IMR-90 (cell line): ENCODE measurements around the gene CHRNA7. TPM values are rescaled to one million over a fixed set of nuclear protein-coding genes. Genes with fewer than 3 reads are reported as not detected.

Experiments
- ATAC-seq: fragments of 200-7000 bp; cut with Tn5 transposase; 2 replicates; pipeline ENCODE4 v1.9.1; 2020; ENCODE audit warnings: low read depth, mild to moderate bottlenecking, moderate library complexity
- BruUV-seq: library from RNA; stranded (reverse); fragments of 400-500 nt; replicated peaks from 2 replicates; lab custom pipeline; 2021; lab: Mats Ljungman, UMichigan
- CTCF ChIA-PET: fragments of 300-600 bp; formaldehyde crosslinking; extraction: SDS; loops from one replicate; lab custom pipeline; 2021; ENCODE audit warnings: antibody characterized with exemption; lab: Yijun Ruan, JAX
- POLR2A ChIA-PET: fragments of 300-600 bp; sonication (Branson Sonifier 250); formaldehyde crosslinking; loops from one replicate; lab custom pipeline; 2022; ENCODE audit warnings: antibody characterized with exemption; ENCODE audit not compliant: unreplicated experiment; lab: Charles Lee
- DNase-seq: peaks from one replicate; pipeline ENCODE4 v3.0.0; 2013
- H2AFZ ChIP-seq: replicated peaks from 2 replicates; pipeline ENCODE3; 2013; ENCODE audit warnings: low read length, mild to moderate bottlenecking; ENCODE audit not compliant: poor library complexity
- H2AK5ac ChIP-seq: 2 replicates; pipeline ENCODE4 v1.6.1; 2013; ENCODE audit warnings: low read depth, low read length, inconsistent platforms
- H2AK9ac ChIP-seq: replicated peaks from 2 replicates; pipeline ENCODE3; 2013; ENCODE audit warnings: mild to moderate bottlenecking, low read depth, low read length, moderate library complexity; ENCODE audit not compliant: poor library complexity
- H2BK120ac ChIP-seq: 2 replicates; pipeline ENCODE4 v1.6.1; 2013; ENCODE audit warnings: low read depth, low read length, inconsistent platforms
- H2BK15ac ChIP-seq: 3 replicates; pipeline ENCODE4 v1.6.1; 2013; ENCODE audit warnings: low read depth, low read length, inconsistent platforms
- H2BK20ac ChIP-seq: 2 replicates; pipeline ENCODE4 v1.6.1; 2013; ENCODE audit warnings: low read depth, mild to moderate bottlenecking, inconsistent platforms, low read length, moderate library complexity
- H2BK5ac ChIP-seq: 2 replicates; pipeline ENCODE4 v1.6.1; 2013; ENCODE audit warnings: mild to moderate bottlenecking, low read depth, low read length, inconsistent platforms; ENCODE audit not compliant: poor library complexity, severe bottlenecking
- H3K14ac ChIP-seq: replicated peaks from 2 replicates; pipeline ENCODE4 v1.6.1; 2013; ENCODE audit warnings: low read depth, low read length, inconsistent platforms
- H3K18ac ChIP-seq: 2 replicates; pipeline ENCODE4 v1.6.1; 2013; ENCODE audit warnings: low read depth, low read length, control low read depth
- H3K23ac ChIP-seq: 2 replicates; pipeline ENCODE4 v1.6.1; 2013; ENCODE audit warnings: low read depth, low read length, inconsistent platforms
- H3K27ac ChIP-seq: 2 replicates; pipeline ENCODE4 v1.5.1; 2013; ENCODE audit warnings: mild to moderate bottlenecking, control low read depth, low read length; ENCODE audit not compliant: insufficient read depth
- H3K27me3 ChIP-seq: 2 replicates; pipeline ENCODE4 v1.6.1; 2013; ENCODE audit warnings: low read length; ENCODE audit not compliant: control insufficient read depth, insufficient read depth
- H3K36me3 ChIP-seq: 2 replicates; pipeline ENCODE4 v1.6.1; 2013; ENCODE audit warnings: low read length, mixed read lengths; ENCODE audit not compliant: control insufficient read depth, insufficient read depth
- H3K4ac ChIP-seq: 2 replicates; pipeline ENCODE4 v1.6.1; 2013; ENCODE audit warnings: low read depth, low read length, inconsistent platforms
- H3K4me1 ChIP-seq: 2 replicates; pipeline ENCODE4 v1.6.1; 2013; ENCODE audit warnings: low read length, mixed read lengths; ENCODE audit not compliant: control insufficient read depth, insufficient read depth
- H3K4me2 ChIP-seq: 2 replicates; pipeline ENCODE4 v1.6.1; 2013; ENCODE audit warnings: low read depth, mild to moderate bottlenecking, control low read depth, low read length, moderate library complexity
- H3K4me3 ChIP-seq: 2 replicates; pipeline ENCODE4 v1.5.1; 2013; ENCODE audit warnings: low read depth, mild to moderate bottlenecking, control low read depth, low read length, moderate library complexity; ENCODE audit not compliant: insufficient read depth
- H3K56ac ChIP-seq: 2 replicates; pipeline ENCODE4 v1.6.1; 2013; ENCODE audit warnings: low read length, inconsistent platforms; ENCODE audit not compliant: insufficient read depth; ENCODE audit errors: extremely low read depth
- H3K79me1 ChIP-seq, 2 experiments: 2 replicates each; pipeline ENCODE4 v1.6.1; 2013; ENCODE audit warnings: low read length in 2 of 2, inconsistent platforms in 1 of 2, low read depth in 1 of 2
- H3K9ac ChIP-seq: 2 replicates; pipeline ENCODE4 v1.6.1; 2013; ENCODE audit warnings: low read depth, low read length, control low read depth
- H3K9me1 ChIP-seq: 2 replicates; pipeline ENCODE4 v1.6.1; 2013; ENCODE audit warnings: low read length, inconsistent platforms; ENCODE audit not compliant: insufficient read depth
- H3K9me3 ChIP-seq: 2 replicates; pipeline ENCODE4 v1.6.1; 2013; ENCODE audit warnings: low read length; ENCODE audit not compliant: control insufficient read depth, insufficient read depth
- H4K20me1 ChIP-seq: 2 replicates; pipeline ENCODE4 v1.6.1; 2013; ENCODE audit warnings: low read length, inconsistent platforms; ENCODE audit not compliant: insufficient read depth
- H4K5ac ChIP-seq: 2 replicates; pipeline ENCODE4 v1.6.1; 2013; ENCODE audit warnings: mild to moderate bottlenecking, low read depth, low read length, control low read depth
- H4K8ac ChIP-seq, 2 experiments: 2 replicates each; pipeline ENCODE4 v1.6.1; 2013; ENCODE audit warnings: low read depth in 2 of 2, low read length in 2 of 2, control low read depth in 1 of 2, inconsistent platforms in 1 of 2
- H4K91ac ChIP-seq: 2 replicates; pipeline ENCODE4 v1.6.1; 2013; ENCODE audit warnings: low read depth, low read length, inconsistent platforms; ENCODE audit not compliant: insufficient read depth
- BHLHE40 ChIP-seq: fragments of 150-350 bp; IDR thresholded peaks from 2 replicates; pipeline ENCODE4 v1.6.1; 2016; ENCODE audit warnings: mild to moderate bottlenecking, low read depth, low read length
- CEBPB ChIP-seq: IDR thresholded peaks from 2 replicates; pipeline ENCODE4 v1.6.1; 2012; ENCODE audit warnings: low read depth, low read length, improper control_type of control experiment
- CHD1 ChIP-seq: IDR thresholded peaks from 2 replicates; pipeline ENCODE4 v1.6.1; 2012; ENCODE audit warnings: low read depth, low read length, improper control_type of control experiment
- CTCF ChIP-seq: conservative IDR thresholded peaks from 2 replicates; pipeline ENCODE4 v1.5.1; 2012; ENCODE audit warnings: mild to moderate bottlenecking, low read depth, low read length, improper control_type of control experiment
- ELK1 ChIP-seq: fragments of 150-350 bp; IDR thresholded peaks from 2 replicates; pipeline ENCODE4 v1.6.1; 2016; ENCODE audit warnings: low read depth, mild to moderate bottlenecking, low read length, moderate library complexity, borderline replicate concordance
- FOS ChIP-seq: fragments of 150-350 bp; IDR thresholded peaks from 2 replicates; pipeline ENCODE4 v1.6.1; 2016; ENCODE audit warnings: low read depth, low read length
- MAFK ChIP-seq: IDR thresholded peaks from 2 replicates; pipeline ENCODE4 v1.6.1; 2012; ENCODE audit warnings: low read depth, low read length, improper control_type of control experiment
- MAZ ChIP-seq: IDR thresholded peaks from 2 replicates; pipeline ENCODE4 v1.6.1; 2012; ENCODE audit warnings: low read depth, mild to moderate bottlenecking, low read length, improper control_type of control experiment, moderate library complexity, borderline replicate concordance
- MXI1 ChIP-seq: IDR thresholded peaks from 2 replicates; pipeline ENCODE4 v1.6.1; 2012; ENCODE audit warnings: low read depth, mild to moderate bottlenecking, low read length, moderate library complexity, borderline replicate concordance
- NFE2L2 ChIP-seq: fragments of 150-350 bp; IDR thresholded peaks from 2 replicates; pipeline ENCODE4 v1.6.1; 2016; ENCODE audit warnings: low read depth, mild to moderate bottlenecking, low read length
- POLR2A ChIP-seq: IDR thresholded peaks from 2 replicates; pipeline ENCODE4 v1.6.1; 2012; ENCODE audit warnings: mild to moderate bottlenecking, low read depth, low read length
- RAD21 ChIP-seq: IDR thresholded peaks from 2 replicates; pipeline ENCODE4 v1.6.1; 2012; ENCODE audit warnings: low read length, improper control_type of control experiment
- RCOR1 ChIP-seq: IDR thresholded peaks from 2 replicates; pipeline ENCODE4 v1.6.1; 2012; ENCODE audit warnings: mild to moderate bottlenecking, low read length, improper control_type of control experiment; ENCODE audit not compliant: insufficient replicate concordance
- RFX5 ChIP-seq: IDR thresholded peaks from 2 replicates; pipeline ENCODE4 v1.8.0; 2012; ENCODE audit warnings: low read depth, mild to moderate bottlenecking, low read length, moderate library complexity
- SMC3 ChIP-seq: fragments of 150-350 bp; IDR thresholded peaks from 2 replicates; pipeline ENCODE4 v1.6.1; 2016; ENCODE audit warnings: low read depth, mild to moderate bottlenecking, antibody characterized with exemption, low read length, moderate library complexity
- USF2 ChIP-seq: fragments of 150-350 bp; IDR thresholded peaks from 2 replicates; pipeline ENCODE4 v1.6.1; 2017; ENCODE audit warnings: mild to moderate bottlenecking, antibody characterized with exemption, low read length, low read depth
- WGBS, 2 experiments: methylation state at CpG; one replicate each; pipeline versions ENCODE4 v1.1.5 to v1.1.7; 2013; ENCODE audit warnings: missing lambda C conversion rate in 2 of 2; ENCODE audit not compliant: insufficient read length in 1 of 2; ENCODE audit errors: extremely low coverage in 2 of 2; 5-methylcytosine and 5-hydroxymethylcytosine counted together
- dilution Hi-C: fragments of 300-500 bp; cut with HindIII; formaldehyde crosslinking; loops from one replicate; pipeline ENCODE4 v1.14.3; 2018; ENCODE audit warnings: low sequenced_read_pairs; ENCODE audit not compliant: unreplicated experiment
- in situ Hi-C: fragments of 300-500 bp; cut with MboI; formaldehyde crosslinking; loops from 3 replicates; pipeline ENCODE4 v1.14.3; 2019; ENCODE audit warnings: low sequenced_read_pairs, inconsistent platforms, mixed read lengths
- intact Hi-C: fragments of 100-400 bp; cut with micrococcal nuclease; formaldehyde crosslinking; loops from 2 replicates; pipeline ENCODE4 v1.10.0; 2022
- polyA plus RNA-seq, 3 experiments: library from polyadenylated mRNA; depleted of rRNA; stranded (reverse); fragments of >200 nt; gene quantifications; 2 replicates each; pipeline ENCODE4 v1.2.3, GENCODE V29; 2012; ENCODE audit warnings: low replicate concordance in 1 of 3
- total RNA-seq: library from RNA; depleted of rRNA; stranded (reverse); fragments of >200 nt; gene quantifications from 2 replicates; pipeline ENCODE4 v1.2.3, GENCODE V29; 2012

CHRNA7 gene
- total and polyA plus RNA-seq, 2 of the 4 experiments (the other 2 are of a cell fraction): 0.10 TPM; not detected in 1

GRCh38 chr15:32122013-32122412, 91.7 kb downstream of the CHRNA7 start:
- H2AK9ac ChIP-seq: no peak overlapping the region
- dilution Hi-C loops: no loop called here

More at GRCh38 chr15:32122013-32122412, 91.7 kb downstream of the CHRNA7 start:
- no peak for ATAC-seq
- H4K20me1 ChIP-seq: no peaks in the 10 kb centered on the region
- no peak overlapping the region for H2BK120ac ChIP-seq
- no peak overlapping the region for H2BK5ac ChIP-seq
- H2BK20ac ChIP-seq: no peak overlapping the region
- no peak overlapping the region for H3K18ac ChIP-seq
- H3K9me3 ChIP-seq: no peaks in the 10 kb centered on the region
- no peaks in the 10 kb centered on the region for H3K36me3 ChIP-seq
- no peak overlapping the region for H3K9ac ChIP-seq
- in situ Hi-C loops: no loop called here
- H3K4me3 ChIP-seq: no peak overlapping the region
- no peak overlapping the region for H2BK15ac ChIP-seq
- no peak overlapping the region for H3K4ac ChIP-seq
- WGBS, 2 experiments: 40% methylated on average over 1 of the region's 4 CpGs; no CpG with 5 or more reads in 1 of the 2 experiments
- no peak overlapping the region for H2AFZ ChIP-seq
- H3K56ac ChIP-seq: no peak overlapping the region
- no peak overlapping the region for H4K91ac ChIP-seq
- H3K4me2 ChIP-seq: no peak overlapping the region
- no peak overlapping the region for H2AK5ac ChIP-seq
- no peak overlapping the region for H3K23ac ChIP-seq
- H3K4me1 ChIP-seq: no peaks in the 10 kb centered on the region
- H3K79me1 ChIP-seq: no peaks in the 10 kb centered on the region
- H3K27ac ChIP-seq: no peak overlapping the region
- BruUV-seq: no TSS peak
- TF ChIP-seq RAD21 (no peak), CTCF (no peak), USF2 (no peak), CHD1 (no peak), RCOR1 (no peak), MXI1 (no peak), RFX5 (no peak), CEBPB (no peak), POLR2A (no peak), NFE2L2 (no peak), FOS (no peak), ELK1 (no peak), SMC3 (no peak), BHLHE40 (no peak), MAFK (no peak), MAZ (no peak)
- no peaks in the 10 kb centered on the region for H3K27me3 ChIP-seq
- no peaks in the 10 kb centered on the region for H3K9me1 ChIP-seq
- POLR2A ChIA-PET: no interaction called here
- intact Hi-C loops: no loop called here
- DNase-seq: no peak
- CTCF ChIA-PET: interaction anchor here (0.6 kb wide), 1 partner anchor 42 kb away, joined by 3 read pairs; no protein-coding TSS in a partner anchor
- H4K8ac ChIP-seq: no peak overlapping the region
- H3K14ac ChIP-seq: no peak overlapping the region
- no peak overlapping the region for H4K5ac ChIP-seq
